DMS53 treated with DMSO at 0.1 percent for 48 hours (cell line): ENCODE measurements around the gene ZNF419.

Experiments used
- DNase-seq: peaks from one replicate; lab custom pipeline; 2025; ENCODE audit not compliant: unreplicated experiment; lab: John Stamatoyannopoulos, UW

Gene ZNF419

DNA sequence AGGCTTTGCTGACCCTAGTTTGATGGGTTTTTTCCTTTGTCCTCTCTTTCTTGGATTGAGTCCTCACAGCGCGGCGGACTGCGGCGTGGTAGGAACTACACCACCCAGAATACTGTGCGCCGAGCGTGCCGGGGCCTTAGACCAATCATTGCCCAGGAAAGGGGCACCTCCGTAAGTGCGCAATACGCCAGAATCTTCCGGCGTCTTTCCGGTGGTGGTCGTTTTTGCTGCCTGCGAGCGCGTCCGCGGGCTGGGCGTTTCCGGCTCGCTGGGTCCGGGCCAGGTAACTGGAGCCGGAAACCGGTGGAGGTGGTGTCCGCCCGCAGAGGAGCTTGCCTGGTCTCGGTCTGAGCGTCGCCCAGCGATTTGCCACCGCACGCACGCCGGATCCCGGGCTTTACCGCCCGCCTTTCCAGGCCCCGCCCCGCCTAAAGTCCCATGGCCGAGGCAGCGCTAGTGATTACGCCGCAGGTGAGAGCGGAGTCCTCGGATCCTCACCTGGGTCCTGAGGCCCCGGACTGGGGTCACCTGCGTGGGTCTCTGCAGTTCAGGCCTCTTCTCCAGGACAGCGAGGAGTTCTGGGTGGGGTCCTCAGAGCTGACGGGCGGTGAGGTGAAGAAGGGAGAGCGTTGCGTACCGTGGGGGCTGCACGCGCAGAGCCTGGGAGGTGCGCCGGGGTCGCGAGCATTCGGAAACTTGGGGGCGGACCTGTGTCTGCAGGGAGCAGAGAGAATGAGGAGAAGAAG is 39.8 kb downstream of the ZNF419 start, which contains the start of gene ZNF549:
TSS of gene ZNF549 (plus strand) at position 221 of the 746 bp plus-strand sequence. CDS start at position 439, 218 bp downstream.
- peak; percentile 92 for DNase-seq

DNA sequence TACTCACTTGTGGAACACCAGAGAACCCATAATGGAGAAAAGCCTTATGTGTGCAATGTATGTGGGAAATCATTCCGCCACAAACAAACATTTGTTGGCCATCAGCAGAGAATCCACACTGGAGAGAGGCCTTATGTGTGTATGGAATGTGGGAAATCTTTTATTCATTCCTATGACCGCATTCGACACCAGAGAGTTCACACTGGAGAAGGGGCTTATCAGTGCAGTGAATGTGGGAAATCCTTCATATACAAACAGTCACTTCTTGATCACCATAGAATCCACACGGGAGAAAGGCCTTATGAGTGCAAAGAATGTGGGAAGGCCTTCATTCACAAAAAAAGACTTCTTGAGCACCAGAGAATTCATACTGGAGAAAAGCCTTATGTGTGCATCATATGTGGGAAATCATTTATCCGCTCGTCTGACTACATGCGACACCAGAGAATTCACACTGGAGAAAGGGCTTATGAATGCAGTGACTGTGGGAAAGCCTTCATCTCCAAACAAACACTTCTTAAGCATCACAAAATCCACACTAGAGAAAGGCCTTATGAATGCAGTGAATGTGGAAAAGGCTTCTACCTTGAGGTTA is 50.5 kb downstream of the ZNF419 start:
- no peak for DNase-seq
